ENCODE results near the gene PLPPR3.

PLPPR3 gene

DNA sequence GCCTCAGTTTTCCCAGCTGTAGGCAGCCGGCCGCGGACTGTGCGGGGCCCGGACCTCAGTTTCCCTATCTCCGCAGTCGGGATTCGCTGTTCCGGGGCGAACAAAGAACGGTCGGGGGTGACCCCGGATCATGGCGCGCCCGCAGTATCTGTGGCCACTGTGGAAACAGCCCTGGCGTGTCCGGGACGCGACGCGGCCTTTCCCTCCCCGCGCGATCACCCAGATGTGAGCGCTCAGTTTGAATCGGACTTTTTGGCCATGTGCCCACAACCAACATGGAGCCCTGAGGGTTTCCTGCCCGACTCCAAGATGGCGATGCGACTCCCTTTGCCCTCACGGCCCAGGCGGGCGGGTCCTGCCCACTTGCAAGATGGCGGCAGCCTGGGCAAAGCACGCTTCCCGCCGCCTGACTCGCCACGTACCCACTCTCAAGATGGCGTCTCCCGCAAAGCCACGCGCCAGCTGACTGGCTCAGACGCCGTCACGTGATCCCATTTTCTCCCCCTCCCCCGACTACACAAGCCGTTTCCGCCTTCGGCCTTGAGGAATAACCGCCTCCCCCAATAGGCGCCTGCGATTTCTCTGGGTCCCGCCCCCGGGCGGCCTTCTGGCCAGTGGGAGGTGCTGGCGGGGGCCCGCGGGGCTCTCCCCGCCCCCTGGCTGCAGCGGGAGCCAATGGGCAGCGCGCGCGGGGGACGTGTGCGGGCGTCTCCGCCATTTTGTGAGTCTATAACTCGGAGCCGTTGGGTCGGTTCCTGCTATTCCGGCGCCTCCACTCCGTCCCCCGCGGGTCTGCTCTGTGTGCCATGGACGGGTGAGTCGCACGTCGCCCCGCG, 24.8 kb downstream of the PLPPR3 start, which contains the start of gene PTBP1 (continued):
- TF ChIP-seq, protein P1, sequence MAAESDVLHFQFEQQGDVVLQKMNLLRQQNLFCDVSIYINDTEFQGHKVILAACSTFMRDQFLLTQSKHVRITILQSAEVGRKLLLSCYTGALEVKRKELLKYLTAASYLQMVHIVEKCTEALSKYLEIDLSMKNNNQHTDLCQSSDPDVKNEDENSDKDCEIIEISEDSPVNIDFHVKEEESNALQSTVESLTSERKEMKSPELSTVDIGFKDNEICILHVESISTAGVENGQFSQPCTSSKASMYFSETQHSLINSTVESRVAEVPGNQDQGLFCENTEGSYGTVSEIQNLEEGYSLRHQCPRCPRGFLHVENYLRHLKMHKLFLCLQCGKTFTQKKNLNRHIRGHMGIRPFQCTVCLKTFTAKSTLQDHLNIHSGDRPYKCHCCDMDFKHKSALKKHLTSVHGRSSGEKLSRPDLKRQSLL (tag by site-specific recombination; IDR thresholded peaks at IDR 0.05), result peak; percentile 66
- peak; percentile 80 for TF ChIP-seq KLF16 (tag by site-specific recombination; IDR thresholded peaks at IDR 0.05)
- TF ChIP-seq KLF10 (tag by site-specific recombination; IDR thresholded peaks at IDR 0.05), result peak; percentile 51; the same call in 1 of the 2 replicates
- TF ChIP-seq KLF8 (tag by site-specific recombination; IDR thresholded peaks at IDR 0.05), result peak; percentile 88
- TF ChIP-seq ZNF211 (tag by site-specific recombination; IDR thresholded peaks at IDR 0.05; ENCODE audit: low read depth), result no peak
- peak; percentile 74 for TF ChIP-seq WT1 (tag by site-specific recombination; IDR thresholded peaks at IDR 0.05)
- TF ChIP-seq ZNF2 (tag by site-specific recombination; IDR thresholded peaks at IDR 0.05), result no peak
- no peak for TF ChIP-seq RBAK (tag by site-specific recombination; IDR thresholded peaks at IDR 0.05)
- no peak for TF ChIP-seq ZNF16 (tag by site-specific recombination; IDR thresholded peaks at IDR 0.05; ENCODE audit: low read depth)
- peak; percentile 95 for TF ChIP-seq SP2 (tag by site-specific recombination; IDR thresholded peaks at IDR 0.05)
- TF ChIP-seq ZNF394 (tag by site-specific recombination; IDR thresholded peaks at IDR 0.05; ENCODE audit: borderline replicate concordance), result peak; percentile 44; the same call in 1 of the 2 replicates
- TF ChIP-seq ZNF140 (tag by site-specific recombination; IDR thresholded peaks at IDR 0.05), result no peak
- TF ChIP-seq ZNF768 (tag by site-specific recombination; IDR thresholded peaks at IDR 0.05), result no peak
- TF ChIP-seq GLIS2 (tag by site-specific recombination; IDR thresholded peaks at IDR 0.05), result no peak
- 0 out of 2 replicates have a peak, but pooled peaks have one; percentile 13 for TF ChIP-seq ZFP69B (tag by site-specific recombination; IDR thresholded peaks at IDR 0.05)
- TF ChIP-seq, protein P2, sequence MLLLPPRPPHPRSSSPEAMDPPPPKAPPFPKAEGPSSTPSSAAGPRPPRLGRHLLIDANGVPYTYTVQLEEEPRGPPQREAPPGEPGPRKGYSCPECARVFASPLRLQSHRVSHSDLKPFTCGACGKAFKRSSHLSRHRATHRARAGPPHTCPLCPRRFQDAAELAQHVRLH (tag by site-specific recombination; IDR thresholded peaks at IDR 0.05), result 0 out of 2 replicates have a peak, but pooled peaks have one; percentile 20
- TF ChIP-seq, protein P3, sequence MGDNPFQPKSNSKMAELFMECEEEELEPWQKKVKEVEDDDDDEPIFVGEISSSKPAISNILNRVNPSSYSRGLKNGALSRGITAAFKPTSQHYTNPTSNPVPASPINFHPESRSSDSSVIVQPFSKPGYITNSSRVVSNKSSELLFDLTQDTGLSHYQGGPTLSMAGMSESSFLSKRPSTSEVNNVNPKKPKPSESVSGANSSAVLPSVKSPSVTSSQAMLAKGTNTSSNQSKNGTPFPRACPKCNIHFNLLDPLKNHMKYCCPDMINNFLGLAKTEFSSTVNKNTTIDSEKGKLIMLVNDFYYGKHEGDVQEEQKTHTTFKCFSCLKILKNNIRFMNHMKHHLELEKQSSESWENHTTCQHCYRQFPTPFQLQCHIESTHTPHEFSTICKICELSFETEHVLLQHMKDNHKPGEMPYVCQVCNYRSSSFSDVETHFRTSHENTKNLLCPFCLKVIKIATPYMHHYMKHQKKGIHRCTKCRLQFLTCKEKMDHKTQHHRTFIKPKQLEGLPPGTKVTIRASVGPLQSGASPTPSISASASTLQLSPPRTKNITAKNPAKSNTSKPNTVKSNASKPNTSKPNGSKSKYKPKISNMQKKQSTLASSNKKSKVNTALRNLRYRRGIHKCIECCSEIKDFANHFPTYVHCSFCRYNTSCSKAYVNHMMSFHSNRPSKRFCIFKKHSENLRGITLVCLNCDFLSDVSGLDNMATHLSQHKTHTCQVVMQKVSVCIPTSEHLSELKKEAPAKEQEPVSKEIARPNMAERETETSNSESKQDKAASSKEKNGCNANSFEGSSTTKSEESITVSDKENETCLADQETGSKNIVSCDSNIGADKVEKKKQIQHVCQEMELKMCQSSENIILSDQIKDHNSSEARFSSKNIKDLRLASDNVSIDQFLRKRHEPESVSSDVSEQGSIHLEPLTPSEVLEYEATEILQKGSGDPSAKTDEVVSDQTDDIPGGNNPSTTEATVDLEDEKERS (tag by site-specific recombination; IDR thresholded peaks at IDR 0.05), result no peak
- no peak for TF ChIP-seq ZNF202 (tag by site-specific recombination; IDR thresholded peaks at IDR 0.05; ENCODE audit: borderline replicate concordance)
- TF ChIP-seq ZNF341 (tag by site-specific recombination; IDR thresholded peaks at IDR 0.05; ENCODE audit: low read depth), result peak; percentile 89
- TF ChIP-seq ZNF10 (tag by site-specific recombination; IDR thresholded peaks at IDR 0.05), result no peak
- TF ChIP-seq, protein P4, sequence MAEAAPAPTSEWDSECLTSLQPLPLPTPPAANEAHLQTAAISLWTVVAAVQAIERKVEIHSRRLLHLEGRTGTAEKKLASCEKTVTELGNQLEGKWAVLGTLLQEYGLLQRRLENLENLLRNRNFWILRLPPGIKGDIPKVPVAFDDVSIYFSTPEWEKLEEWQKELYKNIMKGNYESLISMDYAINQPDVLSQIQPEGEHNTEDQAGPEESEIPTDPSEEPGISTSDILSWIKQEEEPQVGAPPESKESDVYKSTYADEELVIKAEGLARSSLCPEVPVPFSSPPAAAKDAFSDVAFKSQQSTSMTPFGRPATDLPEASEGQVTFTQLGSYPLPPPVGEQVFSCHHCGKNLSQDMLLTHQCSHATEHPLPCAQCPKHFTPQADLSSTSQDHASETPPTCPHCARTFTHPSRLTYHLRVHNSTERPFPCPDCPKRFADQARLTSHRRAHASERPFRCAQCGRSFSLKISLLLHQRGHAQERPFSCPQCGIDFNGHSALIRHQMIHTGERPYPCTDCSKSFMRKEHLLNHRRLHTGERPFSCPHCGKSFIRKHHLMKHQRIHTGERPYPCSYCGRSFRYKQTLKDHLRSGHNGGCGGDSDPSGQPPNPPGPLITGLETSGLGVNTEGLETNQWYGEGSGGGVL (tag by site-specific recombination; IDR thresholded peaks at IDR 0.05), result no peak
- peak; percentile 99 for TF ChIP-seq SP3 (tag by site-specific recombination; IDR thresholded peaks at IDR 0.05)
- no peak for TF ChIP-seq ZNF37A (tag by site-specific recombination; IDR thresholded peaks at IDR 0.05)
- no peak for TF ChIP-seq ZNF776 (tag by site-specific recombination; IDR thresholded peaks at IDR 0.05; ENCODE audit: borderline replicate concordance)
- no peak for TF ChIP-seq ZNF175 (tag by site-specific recombination; IDR thresholded peaks at IDR 0.05)
- TF ChIP-seq ZNF777 (tag by site-specific recombination; IDR thresholded peaks at IDR 0.05; ENCODE audit: borderline replicate concordance), result no peak
- no peak for TF ChIP-seq ZNF48 (tag by site-specific recombination; IDR thresholded peaks at IDR 0.05)
- 0 out of 2 replicates have a peak, but pooled peaks have one; percentile 14 for TF ChIP-seq ZBTB21 (tag by site-specific recombination; IDR thresholded peaks at IDR 0.05)
- TF ChIP-seq ZSCAN30 (tag by site-specific recombination; IDR thresholded peaks at IDR 0.05), result no peak; the same call in 1 of the 2 replicates
- TF ChIP-seq ZNF335 (tag by site-specific recombination; conservative IDR thresholded peaks at IDR 0.05), result peak; percentile 90
- peak; percentile 93 for TF ChIP-seq ZNF76 (tag by site-specific recombination; IDR thresholded peaks at IDR 0.05; ENCODE audit: borderline replicate concordance, low read depth)
- TF ChIP-seq, protein P5, sequence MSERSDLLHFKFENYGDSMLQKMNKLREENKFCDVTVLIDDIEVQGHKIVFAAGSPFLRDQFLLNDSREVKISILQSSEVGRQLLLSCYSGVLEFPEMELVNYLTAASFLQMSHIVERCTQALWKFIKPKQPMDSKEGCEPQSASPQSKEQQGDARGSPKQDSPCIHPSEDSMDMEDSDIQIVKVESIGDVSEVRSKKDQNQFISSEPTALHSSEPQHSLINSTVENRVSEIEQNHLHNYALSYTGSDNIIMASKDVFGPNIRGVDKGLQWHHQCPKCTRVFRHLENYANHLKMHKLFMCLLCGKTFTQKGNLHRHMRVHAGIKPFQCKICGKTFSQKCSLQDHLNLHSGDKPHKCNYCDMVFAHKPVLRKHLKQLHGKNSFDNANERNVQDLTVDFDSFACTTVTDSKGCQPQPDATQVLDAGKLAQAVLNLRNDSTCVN (tag by site-specific recombination; optimal IDR thresholded peaks at IDR 0.05), result peak; percentile 69
- TF ChIP-seq SCRT1 (tag by site-specific recombination; IDR thresholded peaks at IDR 0.05; ENCODE audit: borderline replicate concordance), result no peak
- no peak for TF ChIP-seq ZSCAN23 (tag by site-specific recombination; IDR thresholded peaks at IDR 0.05)

Data from HEK293 (cell line).